K562 (cell line): ENCODE data around the gene EFHB. TPM values are rescaled to one million over a fixed set of nuclear protein-coding genes. Genes with fewer than 3 reads are reported as not detected.

Experiments used
- AFF1 ChIP-seq, 2 experiments: fragments of 450-650 bp; IDR thresholded peaks; 2 replicates each; pipeline ENCODE4 v1.6.1; 2018; ENCODE audit warnings: mild to moderate bottlenecking in 2 of 2, low read depth in 1 of 2; ENCODE audit not compliant: partially characterized antibody in 2 of 2
- BRF2 ChIP-seq: IDR thresholded peaks from 3 replicates; pipeline ENCODE4 v1.6.1; 2011; ENCODE audit warnings: borderline replicate concordance, mild to moderate bottlenecking; ENCODE audit not compliant: insufficient read length, insufficient read depth
- CREB5 ChIP-seq: fragments of 250-450 bp; sonication (Bioruptor Pico); IDR thresholded peaks from 2 replicates; pipeline ENCODE4 v1.5.0; 2020; ENCODE audit warnings: mild to moderate bottlenecking
- FOXJ2 ChIP-seq: fragments of 200-800 bp; sonication (Bioruptor generic); IDR thresholded peaks from 2 replicates; pipeline ENCODE4 v1.6.1; 2016; ENCODE audit warnings: missing genetic modification characterization, missing compliant biosample characterization
- NR1H2 ChIP-seq: sonication (generic); formaldehyde crosslinking; IDR thresholded peaks from 2 replicates; pipeline ENCODE4 v1.4.0; 2020; ENCODE audit warnings: mild to moderate bottlenecking, missing genetic modification reagents
- PCBP2 ChIP-seq: fragments of 200-400 bp; formaldehyde crosslinking; IDR thresholded peaks from 2 replicates; pipeline ENCODE4 v1.6.1; 2018; ENCODE audit warnings: low read length, low read depth, mild to moderate bottlenecking, moderate library complexity; ENCODE audit not compliant: poor library complexity, severe bottlenecking
- TGIF2 ChIP-seq: sonication (generic); formaldehyde crosslinking; IDR thresholded peaks from 2 replicates; pipeline ENCODE4 v1.8.1; 2022; ENCODE audit warnings: mild to moderate bottlenecking, missing genetic modification reagents, moderate library complexity
- TRIM24 ChIP-seq, 2 experiments: fragments of 450-650 bp; IDR thresholded peaks; 2 replicates each; pipeline ENCODE4 v1.6.1; 2016
- U2AF2 ChIP-seq: fragments of 200-400 bp; formaldehyde crosslinking; optimal IDR thresholded peaks from 2 replicates; pipeline ENCODE3; 2017; ENCODE audit warnings: low read depth, mild to moderate bottlenecking, low read length
- VEZF1 ChIP-seq: fragments of 200-800 bp; sonication (Bioruptor generic); IDR thresholded peaks from 2 replicates; pipeline ENCODE4 v1.6.1; 2017; ENCODE audit warnings: missing genetic modification characterization, missing compliant biosample characterization
- ZBTB1 ChIP-seq: sonication (generic); formaldehyde crosslinking; IDR thresholded peaks from 2 replicates; pipeline ENCODE4 v1.8.1; 2023; ENCODE audit warnings: missing genetic modification reagents, low read depth, mild to moderate bottlenecking, borderline replicate concordance
- ZFP36 ChIP-seq: fragments of 150-350 bp; IDR thresholded peaks from 2 replicates; pipeline ENCODE4 v1.6.1; 2018; ENCODE audit warnings: low read length, low read depth; ENCODE audit not compliant: partially characterized antibody
- ZMIZ1 ChIP-seq, 2 experiments: fragments of 150-350 bp in 1 of 2; IDR thresholded peaks; 2 replicates each; pipeline ENCODE4 v1.6.1; 2012 to 2016; ENCODE audit warnings: low read depth in 2 of 2, low read length in 2 of 2, mild to moderate bottlenecking in 1 of 2, moderate library complexity in 1 of 2
- ZNF146 ChIP-seq: IDR thresholded peaks from one replicate; pipeline ENCODE4 v1.6.1; 2018; ENCODE audit warnings: missing compliant biosample characterization; ENCODE audit not compliant: unreplicated experiment
- ZNF224 ChIP-seq: sonication (generic); formaldehyde crosslinking; IDR thresholded peaks from 2 replicates; pipeline ENCODE4 v1.8.0; 2022; ENCODE audit warnings: mild to moderate bottlenecking, missing genetic modification reagents
- ZNF766 ChIP-seq: fragments of 200-800 bp; sonication (Bioruptor generic); conservative IDR thresholded peaks from 2 replicates; pipeline ENCODE4 v1.6.1; 2016; ENCODE audit warnings: missing genetic modification characterization, missing compliant biosample characterization
- polyA plus RNA-seq, 8 experiments: library from polyadenylated mRNA; depleted of rRNA in 4 of 8; stranded (reverse) in 5 of 8; unstranded in 3 of 8; fragments of >200 nt; fragmentation: Nextera tagmentation in 2 of 8; fragmentation: Illumina TruSeq in 1 of 8; extraction: Ambion mirVana in 2 of 8; extraction: Trizol in 1 of 8; gene quantifications; 2 replicates each; pipeline versions ENCODE4 v1.2.1 to v1.2.3, GENCODE V29; 2011 to 2014; ENCODE audit warnings: inconsistent platforms in 1 of 8, missing spikeins in 1 of 8
- total RNA-seq, 7 experiments: library from RNA; depleted of rRNA in 6 of 7; stranded (reverse); fragments of >200 nt in 6 of 7; fragmentation: Illumina TruSeq in 2 of 7; extraction: Trizol in 2 of 7; gene quantifications; 2 replicates each; pipeline versions ENCODE4 v1.2.1 to v1.2.3, GENCODE V29; 2011 to 2021; ENCODE audit warnings: low replicate concordance in 1 of 7

EFHB gene
- total and polyA plus RNA-seq, 9 of the 15 experiments (the other 6 are each of a cell fraction or from before 2014, with no cell fraction given), result 1.5 to 4.0 (median 1.8) TPM

GRCh38 chr3:19934098-19934566 lies at the start of gene EFHB (continued):
- TF ChIP-seq VEZF1 (CRISPR knock-in tag) (no peak; the same call in none of the 2 replicates), TRIM24 (IDR thresholded peaks at IDR 0.05) (peak; percentile 44 to 65; a peak in 2 of 4 replicates), NR1H2 (no peak), FOXJ2 (tag) (peak; percentile 98), ZNF766 (CRISPR knock-in tag) (no peak), BRF2 (no peak), TGIF2 (no peak), U2AF2 (no peak), ZNF146 (CRISPR knock-in tag) (no peak), ZNF224 (CRISPR knock-in tag) (no peak), PCBP2 (no peak), ZBTB1 (CRISPR knock-in tag) (no peak), AFF1 (IDR thresholded peaks at IDR 0.05; ENCODE audit: low read depth in 1 of 2, partially characterized antibody in 2 of 2) (peak; percentile 75 to 80), CREB5 (no peak), ZMIZ1 (IDR thresholded peaks at IDR 0.05; ENCODE audit: low read depth in 2 of 2, low read length in 2 of 2) (no peak), ZFP36 (no peak)
